ENCODE results near the gene RASGRP2. TPM values are rescaled to one million over a fixed set of nuclear protein-coding genes. Genes with fewer than 3 reads are reported as not detected.

The RASGRP2 gene
- total RNA-seq, 1 donor from 2014 or later, result 1.8 TPM

DNA sequence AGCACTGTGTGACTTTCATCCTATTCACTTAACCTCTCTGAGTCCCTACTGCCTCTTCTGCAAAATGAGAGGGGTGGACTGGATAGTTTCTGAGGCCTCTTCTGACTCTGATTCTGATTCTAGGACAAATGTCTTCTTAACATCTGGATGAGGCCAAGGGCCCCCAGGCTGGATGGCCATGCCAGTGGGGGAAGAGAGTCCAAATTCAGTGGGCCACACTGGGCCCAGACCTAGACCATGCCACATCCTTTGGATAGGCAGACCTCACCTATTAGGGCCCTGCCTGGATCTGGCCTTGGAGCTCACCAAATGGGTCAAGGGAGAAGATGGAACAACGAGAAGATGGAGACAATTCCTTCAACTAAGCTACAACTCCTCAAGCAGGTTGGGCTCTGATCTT is 45.5 kb downstream of the RASGRP2 start:
- no peak for DNase-seq (ENCODE audit: low read depth in 2 of 2)

- DNase-seq (ENCODE audit: low read depth in 2 of 2), result no peak
Measured at GRCh38 chr11:64697663-64698375, 46.1 kb downstream of the RASGRP2 start.

GRCh38 chr11:64696045-64696444 is 47.9 kb downstream of the RASGRP2 start:
- DNase-seq (ENCODE audit: low read depth in 2 of 2), result no peak

GRCh38 chr11:64695548-64695947 is 48.4 kb downstream of the RASGRP2 start:
- no peak for DNase-seq (ENCODE audit: low read depth in 2 of 2)

GRCh38 chr11:64694821-64695365 is 49.0 kb downstream of the RASGRP2 start:
- DNase-seq (ENCODE audit: low read depth in 2 of 2), result no peak

GRCh38 chr11:64694026-64694755 is 49.8 kb downstream of the RASGRP2 start:
- DNase-seq (ENCODE audit: low read depth in 2 of 2), result no peak

GRCh38 chr11:64692764-64693331 is 51.1 kb downstream of the RASGRP2 start:
- no peak for DNase-seq (ENCODE audit: low read depth in 2 of 2)

- no peak for DNase-seq (ENCODE audit: low read depth in 2 of 2)
Measured at GRCh38 chr11:64691543-64691942, 52.4 kb downstream of the RASGRP2 start.

GRCh38 chr11:64690235-64690634 is 53.7 kb downstream of the RASGRP2 start:
- no peak for DNase-seq (ENCODE audit: low read depth in 2 of 2)

DNA sequence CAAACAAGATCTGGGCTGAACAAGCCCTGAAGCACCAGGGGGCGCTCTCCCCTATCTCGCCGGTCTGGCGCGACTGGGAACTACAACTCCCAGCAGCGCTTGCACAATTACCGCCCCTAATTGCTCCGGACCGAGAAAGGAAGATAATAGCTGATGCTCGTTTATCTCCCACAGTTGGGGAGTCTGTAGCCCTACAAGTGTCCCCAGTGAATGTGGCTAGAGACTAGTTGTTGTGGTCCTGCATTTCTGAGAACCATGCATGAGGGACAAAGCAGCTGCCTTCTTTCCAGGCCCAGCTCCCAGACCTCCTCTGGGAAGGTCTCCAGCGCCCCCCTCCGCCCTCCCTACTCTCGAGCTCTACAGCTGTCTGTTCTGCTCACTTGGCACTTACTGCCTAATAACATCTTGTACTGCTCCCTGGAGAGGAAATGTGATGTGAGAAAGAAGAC is 55.4 kb downstream of the RASGRP2 start:
- DNase-seq (ENCODE audit: low read depth in 2 of 2), result peak; percentile 67 to 87

- DNase-seq (ENCODE audit: low read depth in 2 of 2), result no peak
Measured at GRCh38 chr11:64687643-64688533, 56.1 kb downstream of the RASGRP2 start.

GRCh38 chr11:64687204-64687603 is 56.7 kb downstream of the RASGRP2 start:
- peak in 1 of 2 donors; percentile 26 for DNase-seq (ENCODE audit: low read depth in 2 of 2)

DNA sequence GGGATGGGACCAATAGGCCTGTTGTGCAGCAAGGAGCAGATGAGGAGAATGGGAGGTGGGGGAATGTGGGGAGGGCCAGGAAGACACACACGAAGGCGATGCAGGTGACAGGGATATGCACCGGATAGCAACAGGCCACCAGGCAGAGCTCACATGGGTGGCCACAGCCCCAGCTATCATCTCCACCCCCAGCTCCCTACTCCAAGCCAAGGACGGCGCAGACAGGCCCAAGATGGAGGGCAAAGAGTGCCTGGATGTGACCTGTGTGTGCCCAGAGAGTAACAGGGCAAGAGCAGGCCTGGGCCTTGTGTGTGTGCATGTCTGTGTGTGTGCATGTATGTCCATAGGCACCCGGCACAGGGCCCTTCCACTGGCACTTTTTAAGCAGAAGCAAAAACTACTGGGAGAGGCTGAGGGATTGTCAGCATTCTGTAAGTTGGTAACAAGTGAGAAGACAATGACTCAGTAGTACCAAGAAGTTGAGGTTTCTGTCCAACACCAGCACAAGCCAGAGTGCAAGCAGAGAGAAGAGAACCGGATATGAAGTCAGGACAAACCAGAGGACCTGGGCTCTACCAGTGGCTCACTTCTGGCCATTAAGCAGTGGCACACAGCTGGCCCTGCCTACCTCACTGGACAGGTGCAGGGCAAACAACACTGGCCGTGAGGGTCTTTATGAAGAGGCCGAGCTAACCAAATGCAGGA is 57.3 kb downstream of the RASGRP2 start:
- DNase-seq (ENCODE audit: low read depth in 2 of 2), result no peak

GRCh38 chr11:64685536-64685935 is 58.4 kb downstream of the RASGRP2 start:
- no peak for DNase-seq (ENCODE audit: low read depth in 2 of 2)

DNA sequence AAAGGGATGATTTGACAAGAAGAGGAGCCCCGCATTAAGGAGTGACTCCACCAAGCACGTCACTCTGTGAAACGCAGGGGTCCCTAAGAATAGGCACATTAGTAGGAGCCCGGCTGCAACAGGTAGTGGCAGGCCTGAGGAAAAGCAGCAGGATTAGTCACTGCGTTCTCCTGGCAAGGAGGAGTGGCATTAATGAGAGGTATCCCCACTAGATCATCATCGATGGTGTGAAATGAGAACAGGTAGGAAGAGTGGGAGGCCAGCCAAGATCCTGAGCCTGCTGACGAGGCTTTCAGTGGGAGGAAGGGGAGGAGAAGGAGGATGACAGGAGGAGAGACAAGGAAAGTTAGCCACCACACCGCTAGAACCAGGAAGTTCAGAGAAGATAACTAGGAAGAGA is 59.6 kb downstream of the RASGRP2 start:
- no peak for DNase-seq (ENCODE audit: low read depth in 2 of 2)

- DNase-seq (ENCODE audit: low read depth in 2 of 2), result no peak
Measured at GRCh38 chr11:64681171-64681570, 62.8 kb downstream of the RASGRP2 start.

- no peak for DNase-seq (ENCODE audit: low read depth in 2 of 2)
Measured at GRCh38 chr11:64679846-64680245, 64.1 kb downstream of the RASGRP2 start.

DNA sequence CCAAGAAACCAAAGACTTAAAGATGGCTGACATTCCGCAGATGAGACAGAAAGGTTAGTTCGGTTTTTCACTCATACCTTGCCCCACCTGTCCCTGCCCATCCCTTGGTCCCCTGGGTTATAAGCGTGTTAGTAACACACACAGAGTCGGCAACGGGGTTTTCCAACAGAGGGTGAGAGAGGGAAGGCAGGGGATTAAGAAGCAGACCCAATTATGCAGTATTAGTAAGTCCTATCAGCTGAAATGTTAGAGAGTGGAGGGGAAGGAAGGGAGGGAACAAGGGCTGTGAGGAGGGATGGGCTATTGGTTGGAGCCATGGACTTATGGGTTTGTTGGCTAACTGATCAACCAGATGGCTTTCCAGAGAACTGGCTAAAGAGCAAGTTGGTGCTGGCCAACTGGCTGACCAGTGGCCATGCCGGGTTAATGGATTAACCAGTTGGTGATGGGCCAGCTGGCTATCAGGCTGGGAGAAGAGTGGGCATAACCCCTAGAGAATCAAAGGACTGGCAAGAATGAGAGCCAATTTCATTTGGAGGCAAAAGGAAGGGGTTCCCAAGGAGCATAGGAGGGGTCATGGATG is 66.4 kb downstream of the RASGRP2 start:
- no peak for DNase-seq (ENCODE audit: low read depth in 2 of 2)
